ENCODE results near the gene WNT6.

- TF ChIP-seq CTCF (IDR thresholded peaks at IDR 0.05): no peak
- TF ChIP-seq POLR2A (IDR thresholded peaks at IDR 0.05): no peak
- no peak for TF ChIP-seq POLR2AphosphoS5 (IDR thresholded peaks at IDR 0.05)
Measured at GRCh38 chr2:218812096-218812815, 47.3 kb upstream of the WNT6 start.

Measured in prostate gland (tissue), 2 donors.